Endodermal cell (in vitro differentiated cells): ENCODE results near the gene PRR7. TPM values are rescaled to one million over a fixed set of nuclear protein-coding genes. Genes with fewer than 3 reads are reported as not detected.

Experiments used
- DNase-seq: peaks from one replicate; pipeline ENCODE4 v3.0.0-alpha.2; 2017
- H3K27ac ChIP-seq: 2 replicates; pipeline ENCODE4 v1.5.1; 2013; ENCODE audit warnings: mild to moderate bottlenecking, low read depth, low read length, moderate library complexity
- H3K27me3 ChIP-seq: 2 replicates; pipeline ENCODE4 v1.6.1; 2013; ENCODE audit warnings: mild to moderate bottlenecking, low read length, moderate library complexity; ENCODE audit not compliant: insufficient read depth, control insufficient read depth, poor library complexity, severe bottlenecking
- H3K36me3 ChIP-seq: 2 replicates; pipeline ENCODE4 v1.7.0; 2013; ENCODE audit warnings: mild to moderate bottlenecking, low read length, moderate library complexity; ENCODE audit not compliant: control insufficient read depth, insufficient read depth
- H3K4me1 ChIP-seq: one replicate; pipeline ENCODE4 v1.7.0; 2013; ENCODE audit warnings: low read length; ENCODE audit not compliant: control insufficient read depth, insufficient read depth
- H3K4me3 ChIP-seq: 2 replicates; pipeline ENCODE4 v1.5.1; 2013; ENCODE audit warnings: mild to moderate bottlenecking, low read length, moderate library complexity
- H3K9ac ChIP-seq: 2 replicates; pipeline ENCODE4 v1.6.1; 2013; ENCODE audit warnings: mild to moderate bottlenecking, low read length, moderate library complexity; ENCODE audit not compliant: poor library complexity, severe bottlenecking; ENCODE audit errors: extremely low read depth
- H3K9me3 ChIP-seq: 2 replicates; pipeline ENCODE4 v1.6.1; 2013; ENCODE audit warnings: mild to moderate bottlenecking, low read length, moderate library complexity; ENCODE audit not compliant: control insufficient read depth
- H3K27ac Mint-ChIP-seq: 2 replicates; pipeline ENCODE4 v1.8.0; 2020; ENCODE audit warnings: mixed read lengths
- H3K27me3 Mint-ChIP-seq: 2 replicates; pipeline ENCODE4 v1.8.0; 2021; ENCODE audit warnings: mild to moderate bottlenecking, mixed read lengths; ENCODE audit not compliant: insufficient read depth
- H3K36me3 Mint-ChIP-seq: 2 replicates; pipeline ENCODE4 v1.8.0; 2020; ENCODE audit warnings: low read depth, mixed read lengths
- H3K4me1 Mint-ChIP-seq: 2 replicates; pipeline ENCODE4 v1.8.0; 2020; ENCODE audit warnings: mixed read lengths
- H3K4me3 Mint-ChIP-seq: 2 replicates; pipeline ENCODE4 v1.8.0; 2020; ENCODE audit warnings: mild to moderate bottlenecking, moderate library complexity, mixed read lengths
- H3K9me3 Mint-ChIP-seq: 2 replicates; pipeline ENCODE4 v1.8.0; 2020; ENCODE audit warnings: mild to moderate bottlenecking, mixed read lengths
- WGBS, 2 experiments: methylation state at CpG; one replicate each; pipeline versions ENCODE4 v1.1.5 to v1.1.7; 2013; ENCODE audit warnings: missing lambda C conversion rate in 2 of 2, mixed read lengths in 1 of 2; ENCODE audit not compliant: insufficient coverage in 1 of 2, insufficient read length in 1 of 2; 5-methylcytosine and 5-hydroxymethylcytosine counted together
- long read RNA-seq, 4 experiments: library from polyadenylated mRNA in 2 of 4; library from RNA in 1 of 4; library from capped mRNA in 1 of 4; stranded (forward) in 3 of 4; unstranded in 1 of 4; transcript quantifications; one replicate each; pipeline ENCODE4 v2.0.0, GENCODE V29; 2020 to 2021; ENCODE audit warnings: inconsistent platforms in 1 of 4
- polyA plus RNA-seq, 2 experiments: library from polyadenylated mRNA; stranded (reverse); fragments of 50-300 nt; gene quantifications; one replicate each; pipeline ENCODE4 v1.2.3, GENCODE V29; 2013
- total RNA-seq, 2 donors: library from RNA; stranded (reverse); fragmentation: NEBNext Ultra II Directional in 1 of 2; extraction: Animal tissue kit (Norgen Biotek cat#: 25700) in 1 of 2; gene quantifications; 2 replicates in 1 of 2; 3 replicates in 1 of 2; pipeline ENCODE4 v1.2.1, GENCODE V29; 2021
- TF ChIP-seq, protein P1 (sequence below): fragments of 200-600 bp; sonication (generic); conservative IDR thresholded peaks from 2 replicates; pipeline ENCODE4 v1.5.0; 2021; ENCODE audit warnings: antibody characterized with exemption, mild to moderate bottlenecking

The PRR7 gene
- 1 to 10 TPM; 4.7 to 8.0 TPM for total RNA-seq
- 8.2 TPM for polyA plus RNA-seq (2013, experiment 1 of 2)
- 8.7 TPM for polyA plus RNA-seq (2013, experiment 2 of 2)
- long read RNA-seq, experiment 1, partial matches to known transcripts = 3 of 8 reads
- long read RNA-seq, experiment 1, other reads (novel, unspliced or antisense) = 2 of 8 reads
- long read RNA-seq, experiment 2, partial matches to known transcripts = 6 of 17 reads
- long read RNA-seq, experiment 2, other reads (novel, unspliced or antisense) = 8 of 17 reads
- long read RNA-seq, experiment 3, partial matches to known transcripts = 2 of 6 reads
- long read RNA-seq, experiment 3, other reads (novel, unspliced or antisense) = 4 of 6 reads
- long read RNA-seq, experiment 4 = 0 reads

GRCh38 chr5:177446200-177447065 lies at the start of gene PRR7:
Gene PRR7, plus strand, starts transcription at chr5:177446814. Its CDS starts 8,254 bp downstream, at chr5:177455068.
- Histone ChIP-seq H3K9me3 (no peaks in the 10 kb centered on the region), H3K4me3 (peak within 1 kb of the TSS; percentile 80), H3K4me1 (peaks cover 3% of the 10 kb centered on the region), H3K27ac (peak within 1 kb of the TSS; percentile 91), H3K36me3 (no peaks in the 10 kb centered on the region), H3K9ac (peak within 1 kb of the TSS; percentile 57), H3K27me3 (peaks cover 13% of the 10 kb centered on the region)
- DNase-seq = peak; percentile 81
- Mint-ChIP-seq H3K9me3 (no peaks in the 10 kb centered on the region), H3K4me1 (peaks cover 8% of the 10 kb centered on the region), H3K4me3 (peak within 1 kb of the TSS; percentile 47), H3K27me3 (peaks cover 56% of the 10 kb centered on the region), H3K27ac (no peak within 1 kb of the TSS), H3K36me3 (peaks cover 3% of the 10 kb centered on the region)
- WGBS, 2 experiments = 4 to 16% methylated on average over 14 to 89 of the region's 89 CpGs
- TF ChIP-seq, protein P1, sequence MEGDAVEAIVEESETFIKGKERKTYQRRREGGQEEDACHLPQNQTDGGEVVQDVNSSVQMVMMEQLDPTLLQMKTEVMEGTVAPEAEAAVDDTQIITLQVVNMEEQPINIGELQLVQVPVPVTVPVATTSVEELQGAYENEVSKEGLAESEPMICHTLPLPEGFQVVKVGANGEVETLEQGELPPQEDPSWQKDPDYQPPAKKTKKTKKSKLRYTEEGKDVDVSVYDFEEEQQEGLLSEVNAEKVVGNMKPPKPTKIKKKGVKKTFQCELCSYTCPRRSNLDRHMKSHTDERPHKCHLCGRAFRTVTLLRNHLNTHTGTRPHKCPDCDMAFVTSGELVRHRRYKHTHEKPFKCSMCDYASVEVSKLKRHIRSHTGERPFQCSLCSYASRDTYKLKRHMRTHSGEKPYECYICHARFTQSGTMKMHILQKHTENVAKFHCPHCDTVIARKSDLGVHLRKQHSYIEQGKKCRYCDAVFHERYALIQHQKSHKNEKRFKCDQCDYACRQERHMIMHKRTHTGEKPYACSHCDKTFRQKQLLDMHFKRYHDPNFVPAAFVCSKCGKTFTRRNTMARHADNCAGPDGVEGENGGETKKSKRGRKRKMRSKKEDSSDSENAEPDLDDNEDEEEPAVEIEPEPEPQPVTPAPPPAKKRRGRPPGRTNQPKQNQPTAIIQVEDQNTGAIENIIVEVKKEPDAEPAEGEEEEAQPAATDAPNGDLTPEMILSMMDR = peak; percentile 25

DNA sequence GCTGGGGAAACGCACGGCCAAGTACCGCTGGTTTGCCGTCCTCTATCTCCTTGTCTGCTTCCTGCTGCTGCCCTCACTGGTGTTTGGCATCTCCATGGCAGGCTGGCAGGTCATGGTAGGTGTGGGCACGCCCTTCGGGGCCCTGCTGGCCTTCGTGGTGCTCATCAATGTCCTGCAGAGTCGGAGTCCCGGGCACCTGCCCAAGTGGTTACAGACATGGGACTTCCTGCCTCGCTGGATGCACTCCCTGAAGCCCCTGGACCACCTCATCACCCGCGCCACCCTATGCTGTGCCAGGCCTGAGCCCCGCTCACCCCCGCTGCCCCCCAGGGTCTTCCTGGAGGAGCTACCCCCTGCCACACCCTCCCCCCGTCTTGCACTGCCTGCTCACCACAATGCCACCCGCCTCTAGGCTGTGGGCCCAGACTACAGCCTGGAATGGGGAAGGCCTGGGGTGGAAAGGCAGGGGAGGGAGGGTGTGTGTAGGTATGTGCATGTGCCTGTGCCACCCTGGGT lies 48.7 kb upstream of the PRR7 start:
- Histone ChIP-seq H3K9me3 (no peaks in the 10 kb centered on the region), H3K4me1 (no peaks in the 10 kb centered on the region), H3K27me3 (peaks cover 34% of the 10 kb centered on the region), H3K4me3 (no peak overlapping the region), H3K9ac (no peak overlapping the region), H3K27ac (no peak overlapping the region), H3K36me3 (no peaks in the 10 kb centered on the region)
- TF ChIP-seq, protein P1 = no peak
- DNase-seq = no peak
- Mint-ChIP-seq H3K27me3 (peaks cover 48% of the 10 kb centered on the region), H3K27ac (no peak overlapping the region), H3K4me3 (no peak overlapping the region), H3K36me3 (no peaks in the 10 kb centered on the region), H3K9me3 (no peaks in the 10 kb centered on the region), H3K4me1 (peaks cover 9% of the 10 kb centered on the region)
- WGBS, 2 experiments = 92 to 95% methylated on average over 10 to 16 of the region's 16 CpGs

- H3K36me3 Mint-ChIP-seq = no peaks in the 10 kb centered on the region
- H3K4me3 Mint-ChIP-seq = no peak within 1 kb of the TSS
- Histone ChIP-seq H3K27ac (no peak within 1 kb of the TSS), H3K27me3 (peaks cover 57% of the 10 kb centered on the region), H3K4me1 (no peaks in the 10 kb centered on the region), H3K36me3 (no peaks in the 10 kb centered on the region), H3K9me3 (no peaks in the 10 kb centered on the region), H3K4me3 (no peak within 1 kb of the TSS), H3K9ac (no peak within 1 kb of the TSS)
- H3K27ac Mint-ChIP-seq = no peak within 1 kb of the TSS
- H3K4me1 Mint-ChIP-seq = peaks cover 2% of the 10 kb centered on the region
- no peak for DNase-seq
- peaks cover 68% of the 10 kb centered on the region for H3K27me3 Mint-ChIP-seq
- 85% methylated on average over 80 to 92 of the region's 92 CpGs for WGBS, 2 experiments
- TF ChIP-seq, protein P1 = peak; percentile 27
- no peaks in the 10 kb centered on the region for H3K9me3 Mint-ChIP-seq
These were observed 46.4 kb upstream of the PRR7 start, which contains the start of gene PFN3 for GRCh38 chr5:177399997-177400868. Gene PFN3, minus strand, starts transcription at chr5:177400661. Its CDS starts 85 bp downstream, at chr5:177400576.
